Inferior parietal cortex (tissue), 1 donor: ENCODE results near the gene PLAAT5.
"Not testable (repeated sequence)": the region's sequence is repeated elsewhere in the genome, so short reads cannot be mapped to it uniquely, and the experiment has no call there.

Experiments used
- DNase-seq: peaks from one replicate; pipeline ENCODE4 v3.0.0-alpha.2; 2016; ENCODE audit errors: extremely low spot score

PLAAT5 gene

DNA sequence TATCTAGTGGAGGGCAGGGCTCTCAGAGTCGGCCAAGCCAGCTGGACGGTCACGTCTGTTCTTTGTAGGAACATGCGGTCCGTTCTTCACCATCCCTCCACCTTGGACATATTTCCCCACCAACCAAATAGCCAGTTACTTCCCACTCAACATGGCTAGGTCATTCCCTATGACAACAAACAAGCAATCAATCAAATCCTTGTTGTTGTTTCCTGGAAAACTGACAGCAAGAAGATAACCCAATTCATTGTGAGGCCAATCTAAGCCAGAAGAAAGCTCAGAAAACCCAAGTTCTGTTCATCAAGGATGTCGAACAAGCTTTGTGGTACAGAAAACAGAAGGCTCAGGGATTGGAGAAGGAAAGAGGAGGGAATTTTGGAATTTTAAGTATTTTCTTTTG lies 10.9 kb downstream of the PLAAT5 start:
- DNase-seq = no peak

GRCh38 chr11:63478896-63479295 lies 12.1 kb downstream of the PLAAT5 start:
- peak; percentile 88 for DNase-seq

DNA sequence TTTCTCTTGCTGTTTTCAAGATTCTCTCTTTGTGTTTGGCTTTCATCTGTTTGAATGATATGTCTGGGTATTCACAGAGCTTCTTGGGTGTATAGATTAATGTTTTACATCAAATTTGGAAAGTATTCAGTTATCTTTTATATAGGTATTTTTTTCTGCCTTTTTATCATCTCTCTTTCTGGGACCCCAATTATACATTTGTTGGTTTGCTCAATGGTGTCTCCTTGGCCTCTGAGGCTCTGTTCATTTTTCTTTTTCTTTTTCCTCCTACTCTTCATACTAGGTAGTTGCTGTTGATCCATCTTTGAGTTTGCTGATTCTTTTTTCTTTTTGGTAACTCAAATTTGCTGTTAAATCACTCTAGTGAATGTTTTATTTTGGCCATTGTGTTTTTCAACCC lies 14.3 kb downstream of the PLAAT5 start:
- DNase-seq = no peak

DNA sequence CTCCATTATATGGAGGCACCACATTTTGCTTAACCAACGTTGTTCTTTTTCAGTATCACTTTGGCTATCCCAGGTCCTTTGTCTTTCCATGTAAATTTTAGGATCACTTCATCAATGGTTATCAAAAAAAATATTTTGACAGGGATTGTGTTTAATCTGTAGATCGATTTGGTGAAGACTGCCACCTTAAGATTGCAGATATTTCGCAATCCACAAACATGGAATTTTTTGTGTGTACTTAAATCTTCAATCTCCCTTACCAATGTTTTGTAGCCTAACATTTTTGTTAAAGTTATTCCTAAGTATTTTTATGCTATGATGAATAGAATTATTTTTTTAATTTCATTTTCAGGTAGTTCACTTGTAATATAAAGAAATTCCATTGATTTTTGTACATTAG lies 18.6 kb downstream of the PLAAT5 start:
- no peak for DNase-seq

- no peak for DNase-seq
Observed at GRCh38 chr11:63470311-63470710, 20.7 kb downstream of the PLAAT5 start.

DNA sequence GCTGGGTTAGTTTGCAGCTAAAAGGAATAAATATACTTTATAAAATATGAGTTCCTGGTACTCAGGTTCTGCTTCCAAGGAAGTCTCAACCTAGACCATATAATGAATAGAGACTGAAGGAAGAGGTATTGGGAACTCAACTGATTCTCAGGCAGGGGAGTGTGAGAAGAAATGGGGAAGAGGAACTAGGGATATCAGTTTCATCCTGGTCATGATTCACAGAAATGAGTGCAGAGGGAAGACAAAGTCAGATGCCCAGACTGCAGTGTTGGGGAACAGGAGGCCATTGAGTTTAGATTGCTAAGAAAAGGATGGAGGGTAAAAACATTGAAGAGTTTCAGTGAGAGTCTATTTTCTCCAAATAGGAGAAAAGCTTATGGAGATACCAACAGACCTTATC lies 28.8 kb downstream of the PLAAT5 start:
- no peak for DNase-seq

DNA sequence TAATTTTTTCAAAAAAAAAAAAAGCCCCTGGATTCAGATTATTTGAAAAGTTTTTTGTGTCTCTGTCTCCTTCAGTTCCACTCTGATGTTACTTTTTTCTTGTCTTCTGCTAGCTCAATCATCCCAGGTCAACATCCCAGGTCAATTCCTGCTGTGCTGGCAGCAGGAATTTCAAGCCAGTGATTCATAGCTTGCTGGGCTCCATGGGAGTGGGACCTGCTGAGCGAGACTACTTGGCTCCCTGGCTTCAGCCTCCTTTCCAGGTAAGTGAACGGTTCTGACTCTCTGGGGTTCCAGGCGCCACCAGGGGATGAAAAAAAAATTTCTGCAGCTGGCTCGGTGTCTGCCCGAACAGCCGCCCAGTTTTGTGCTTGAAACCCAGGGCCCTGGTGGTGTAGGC lies 31.4 kb downstream of the PLAAT5 start:
- no peak for DNase-seq

GRCh38 chr11:63448646-63449045 lies 42.3 kb downstream of the PLAAT5 start:
- DNase-seq = no peak

GRCh38 chr11:63445720-63446119 lies 45.2 kb downstream of the PLAAT5 start:
- peak; percentile 15 for DNase-seq

GRCh38 chr11:63445118-63445517 lies 45.8 kb downstream of the PLAAT5 start:
- peak; percentile 48 for DNase-seq

DNA sequence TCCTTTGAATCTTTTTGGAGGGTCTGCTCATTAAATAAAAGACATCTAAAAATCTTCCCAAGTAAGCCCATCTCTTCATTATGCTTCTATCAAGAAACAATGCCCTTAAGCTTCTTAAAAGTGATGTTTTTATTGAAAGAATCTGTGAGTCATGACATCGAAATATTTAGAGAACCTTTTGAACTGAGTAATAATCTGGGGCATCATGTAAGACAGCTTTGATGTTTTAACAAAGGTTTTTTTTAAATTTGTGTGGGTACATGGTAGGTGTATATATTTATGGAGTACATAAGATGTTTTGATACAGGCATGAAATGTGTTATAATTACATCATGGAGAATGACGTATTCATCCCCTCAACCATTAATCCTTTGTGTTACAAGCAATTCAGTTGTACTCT lies 46.8 kb downstream of the PLAAT5 start:
- DNase-seq = no peak

DNA sequence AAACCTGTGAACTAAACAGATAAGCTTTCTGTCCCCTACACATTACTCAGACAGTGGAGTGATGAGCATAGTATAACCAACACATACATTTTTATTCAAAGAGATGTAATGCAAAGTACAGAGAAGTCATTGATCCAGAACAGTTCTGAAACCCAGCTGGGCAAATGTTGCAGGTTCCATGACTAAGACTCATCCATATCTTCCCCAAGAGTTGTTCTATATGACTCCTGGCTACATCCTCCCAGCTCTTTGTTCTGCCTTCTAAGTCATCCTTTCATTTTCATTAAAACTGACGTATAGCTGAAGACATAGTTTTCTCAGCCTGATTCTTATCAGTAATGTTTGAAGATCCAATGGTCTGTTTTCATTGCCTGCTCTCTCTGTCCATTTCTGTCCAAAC lies 47.3 kb downstream of the PLAAT5 start:
- no peak for DNase-seq

- DNase-seq = not testable (repeated sequence)
Observed at GRCh38 chr11:63435831-63436230, 55.1 kb downstream of the PLAAT5 start.

DNA sequence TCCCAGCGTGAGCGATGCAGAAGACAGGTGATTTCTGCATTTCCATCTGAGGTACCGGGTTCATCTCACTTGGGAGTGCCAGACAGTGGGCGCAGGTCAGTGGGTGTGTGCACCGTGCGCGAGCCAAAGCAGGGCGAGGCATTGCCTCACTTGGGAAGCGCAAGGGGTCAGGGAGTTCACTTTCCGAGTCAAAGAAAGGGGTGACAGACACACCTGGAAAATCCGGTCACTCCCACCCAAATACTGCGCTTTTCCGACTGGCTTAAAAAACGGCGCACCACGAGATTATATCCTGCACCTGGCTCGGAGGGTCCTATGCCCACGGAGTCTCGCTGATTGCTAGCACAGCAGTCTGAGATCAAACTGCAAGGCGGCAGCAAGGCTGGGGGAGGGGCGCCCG lies 55.6 kb downstream of the PLAAT5 start:
- not testable (repeated sequence) for DNase-seq

- not testable (repeated sequence) for DNase-seq
Observed at GRCh38 chr11:63430731-63431130, 60.2 kb downstream of the PLAAT5 start.

DNA sequence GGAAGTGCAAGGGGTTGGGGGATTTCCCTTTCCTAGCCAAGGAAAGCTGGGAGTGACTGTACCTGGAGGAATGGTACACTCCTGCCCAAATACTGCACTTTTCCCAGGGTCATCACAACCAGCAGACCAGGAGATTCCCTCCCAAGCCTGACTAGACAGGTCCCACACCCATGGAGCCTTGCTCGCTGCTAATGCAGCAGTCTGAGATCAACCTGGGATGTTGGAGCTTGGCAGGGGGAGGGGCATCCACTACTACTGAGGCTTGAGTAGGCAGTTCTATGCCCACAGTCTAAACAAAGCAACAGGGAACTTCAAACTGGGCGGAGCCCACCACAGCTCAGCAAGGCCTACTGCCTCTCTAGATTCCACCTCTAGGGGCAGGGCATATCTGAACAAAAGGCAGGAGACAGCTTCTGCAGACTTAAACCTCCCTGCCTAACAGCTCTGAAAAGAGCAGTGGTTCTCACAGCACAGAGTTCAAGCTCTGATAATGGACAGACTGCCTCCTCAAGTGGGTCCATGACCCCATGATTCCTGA lies 62.9 kb downstream of the PLAAT5 start:
- no peak for DNase-seq

GRCh38 chr11:63417174-63417852 lies 73.7 kb downstream of the PLAAT5 start:
- no peak for DNase-seq
